ENCODE results near the gene NECTIN4. TPM values are rescaled to one million over a fixed set of nuclear protein-coding genes. Genes with fewer than 3 reads are reported as not detected.

The NECTIN4 gene
- total RNA-seq, 4 donors from 2014 or later, result 0.72 TPM; not detected in 3

DNA sequence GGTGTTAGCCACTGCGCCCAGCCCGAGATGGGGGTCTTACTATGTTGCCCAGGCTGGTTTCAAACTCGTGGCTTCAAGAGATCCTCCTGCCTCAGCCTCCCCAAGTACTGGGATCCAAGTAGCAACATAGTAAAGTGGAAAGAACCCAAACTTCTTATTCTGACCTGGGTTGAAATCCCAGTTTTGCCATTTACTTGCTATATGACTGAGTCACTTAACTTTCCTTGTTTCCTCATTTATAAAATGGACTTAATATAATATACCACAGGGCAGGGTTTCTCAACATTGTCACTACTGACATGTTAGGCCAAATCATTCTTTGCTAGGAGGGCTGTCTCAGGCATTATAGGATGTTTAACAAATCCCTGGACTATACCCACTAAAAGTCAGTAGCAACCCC is 21.8 kb upstream of the NECTIN4 start:
- ATAC-seq (ENCODE audit: low FRiP score) (no peak), DNase-seq (ENCODE audit: low spot score) (no peak)
- TF ChIP-seq, protein P1, sequence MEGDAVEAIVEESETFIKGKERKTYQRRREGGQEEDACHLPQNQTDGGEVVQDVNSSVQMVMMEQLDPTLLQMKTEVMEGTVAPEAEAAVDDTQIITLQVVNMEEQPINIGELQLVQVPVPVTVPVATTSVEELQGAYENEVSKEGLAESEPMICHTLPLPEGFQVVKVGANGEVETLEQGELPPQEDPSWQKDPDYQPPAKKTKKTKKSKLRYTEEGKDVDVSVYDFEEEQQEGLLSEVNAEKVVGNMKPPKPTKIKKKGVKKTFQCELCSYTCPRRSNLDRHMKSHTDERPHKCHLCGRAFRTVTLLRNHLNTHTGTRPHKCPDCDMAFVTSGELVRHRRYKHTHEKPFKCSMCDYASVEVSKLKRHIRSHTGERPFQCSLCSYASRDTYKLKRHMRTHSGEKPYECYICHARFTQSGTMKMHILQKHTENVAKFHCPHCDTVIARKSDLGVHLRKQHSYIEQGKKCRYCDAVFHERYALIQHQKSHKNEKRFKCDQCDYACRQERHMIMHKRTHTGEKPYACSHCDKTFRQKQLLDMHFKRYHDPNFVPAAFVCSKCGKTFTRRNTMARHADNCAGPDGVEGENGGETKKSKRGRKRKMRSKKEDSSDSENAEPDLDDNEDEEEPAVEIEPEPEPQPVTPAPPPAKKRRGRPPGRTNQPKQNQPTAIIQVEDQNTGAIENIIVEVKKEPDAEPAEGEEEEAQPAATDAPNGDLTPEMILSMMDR (IDR thresholded peaks at IDR 0.05), result no peak

GRCh38 chr1:161106431-161106830 is 17.1 kb upstream of the NECTIN4 start:
- DNase-seq (ENCODE audit: low spot score), result no peak
- TF ChIP-seq, protein P1 (IDR thresholded peaks at IDR 0.05), result no peak
- ATAC-seq (ENCODE audit: low FRiP score), result no peak

GRCh38 chr1:161100556-161100955 is 11.2 kb upstream of the NECTIN4 start:
- TF ChIP-seq, protein P1 (IDR thresholded peaks at IDR 0.05), result no peak
- DNase-seq (ENCODE audit: low spot score) (no peak), ATAC-seq (ENCODE audit: low FRiP score) (no peak)

GRCh38 chr1:161099090-161099802 is 9.9 kb upstream of the NECTIN4 start:
- no peak for ATAC-seq (ENCODE audit: low FRiP score)
- no peak for DNase-seq (ENCODE audit: low spot score)
- TF ChIP-seq, protein P1 (IDR thresholded peaks at IDR 0.05), result no peak

GRCh38 chr1:161098210-161099068 is 9.1 kb upstream of the NECTIN4 start, which contains the start of gene KLHDC9:
Gene KLHDC9, plus strand, starts transcription at chr1:161098361. Its CDS starts 175 bp downstream, at chr1:161098536.
- ATAC-seq (ENCODE audit: low FRiP score) (peak; percentile 59), DNase-seq (ENCODE audit: low spot score) (no peak)
- TF ChIP-seq, protein P1 (IDR thresholded peaks at IDR 0.05), result no peak

DNA sequence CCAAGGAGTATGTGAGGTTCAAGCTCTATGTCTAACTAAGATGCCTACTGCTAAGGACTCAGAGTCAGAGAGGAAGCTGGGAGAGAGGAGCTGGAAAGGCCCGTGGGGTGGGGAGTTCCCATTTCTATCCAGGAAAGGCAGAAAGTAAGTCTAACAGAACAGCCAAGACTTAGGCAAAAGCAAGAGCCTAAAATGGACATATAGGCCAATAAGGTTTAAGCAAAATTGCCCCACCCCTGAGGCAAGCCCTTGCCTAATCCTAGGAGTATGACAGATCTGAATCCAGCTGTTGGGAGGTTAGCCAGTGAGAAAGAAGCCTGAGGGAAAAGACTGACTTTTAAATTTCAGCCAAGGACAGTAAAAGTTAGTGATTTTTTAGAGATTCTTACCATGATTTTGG is 7.2 kb upstream of the NECTIN4 start:
- ATAC-seq (ENCODE audit: low FRiP score) (peak; percentile 69), DNase-seq (ENCODE audit: low spot score) (no peak)
- TF ChIP-seq, protein P1 (IDR thresholded peaks at IDR 0.05), result no peak
